Stimulated activated CD4-positive, alpha-beta T cell treated with anti-CD3 and anti-CD28 coated beads, TNF-alpha, amount 100 ng/mL, for 4 hours (primary cell): Measurements from ENCODE around the gene RHOT1.
"Not testable (repeated sequence)": the region's sequence is repeated elsewhere in the genome, so short reads cannot be mapped to it uniquely, and the experiment has no call there.

Source experiments
- DNase-seq, 3 experiments: peaks; one replicate each; pipeline ENCODE4 v3.0.0-alpha.2; 2020; ENCODE audit warnings: low read depth in 3 of 3

The RHOT1 gene

DNA sequence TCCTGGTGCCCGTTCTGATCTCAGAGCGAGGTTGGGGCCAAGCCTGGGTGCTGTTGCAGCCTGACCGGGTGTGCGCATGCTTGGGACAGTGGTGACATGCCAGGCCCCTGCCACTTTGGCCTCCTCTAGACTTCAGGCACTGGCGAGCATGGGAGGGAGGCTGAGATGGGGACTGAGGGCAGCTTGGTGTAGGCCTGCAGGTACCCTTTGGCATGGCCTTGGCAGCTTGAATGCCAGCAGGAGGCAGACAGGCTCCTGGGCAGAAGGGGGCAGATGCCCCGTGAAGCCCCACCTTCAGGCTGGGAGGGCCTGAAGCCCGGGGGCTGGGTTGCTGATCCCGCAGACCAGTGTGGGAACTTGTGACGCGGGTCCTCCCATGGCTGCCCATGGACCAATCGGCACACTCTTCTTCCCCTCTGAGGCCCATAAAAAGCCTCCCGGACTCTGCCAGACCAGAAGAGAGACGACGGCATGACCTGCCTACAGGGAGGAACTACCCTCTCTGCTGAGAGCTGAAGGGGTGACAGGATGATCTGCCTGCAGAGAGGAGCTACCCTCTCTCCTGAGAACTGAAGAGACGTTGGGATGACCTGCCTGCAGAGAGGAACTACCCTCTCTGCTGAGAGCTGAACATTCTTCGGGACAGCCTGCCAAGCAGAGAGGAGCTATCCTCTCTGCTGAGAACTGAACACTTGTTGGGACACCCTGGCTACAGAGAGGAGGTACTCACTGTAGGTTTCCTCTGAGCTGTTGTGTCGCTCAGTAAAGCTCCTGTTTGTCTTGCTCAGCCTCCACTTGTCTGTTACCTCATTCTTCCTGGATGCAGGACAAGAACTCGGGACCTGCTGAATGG lies 17.5 kb downstream of the RHOT1 start:
- DNase-seq, result no peak

DNA sequence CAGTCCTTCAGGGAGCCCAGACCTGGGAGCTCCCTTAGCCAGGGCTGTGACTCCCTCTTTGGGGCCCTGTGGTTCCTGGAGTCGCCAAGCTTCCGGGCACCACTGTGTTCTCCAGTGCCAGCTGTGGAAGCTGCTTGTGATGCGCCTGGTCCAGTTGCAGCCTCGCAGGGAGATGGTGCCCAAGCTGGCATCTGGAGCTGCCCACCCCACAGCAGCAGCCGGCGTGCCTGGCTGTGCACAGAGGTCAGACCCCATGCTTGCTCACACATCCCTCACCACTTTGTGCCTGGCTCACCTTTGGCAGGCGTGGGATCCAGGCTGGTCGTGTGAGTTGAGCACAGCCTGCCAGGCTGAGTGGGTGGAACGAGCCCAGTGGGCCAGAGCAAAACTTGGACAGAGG lies 18.2 kb downstream of the RHOT1 start:
- no peak for DNase-seq

DNA sequence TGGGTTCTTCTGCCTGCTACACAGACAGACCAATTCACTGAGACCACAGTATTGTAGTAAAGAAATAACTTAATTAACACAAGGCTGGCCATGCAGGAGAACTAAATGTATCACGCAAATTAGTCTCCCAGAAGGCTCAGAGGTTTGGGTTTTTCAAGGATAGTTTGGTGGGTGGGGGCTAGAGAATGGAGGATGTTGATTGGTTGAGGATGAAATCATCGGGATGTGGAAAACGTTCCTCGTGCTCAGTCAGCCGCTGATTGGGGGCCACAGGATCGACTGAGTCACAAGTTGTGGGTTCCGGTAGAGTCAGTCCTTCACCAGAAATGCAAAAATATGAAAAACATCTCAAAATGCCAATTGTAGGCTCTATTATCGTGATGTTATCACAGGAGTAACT lies 18.7 kb downstream of the RHOT1 start:
- DNase-seq, result no peak

DNA sequence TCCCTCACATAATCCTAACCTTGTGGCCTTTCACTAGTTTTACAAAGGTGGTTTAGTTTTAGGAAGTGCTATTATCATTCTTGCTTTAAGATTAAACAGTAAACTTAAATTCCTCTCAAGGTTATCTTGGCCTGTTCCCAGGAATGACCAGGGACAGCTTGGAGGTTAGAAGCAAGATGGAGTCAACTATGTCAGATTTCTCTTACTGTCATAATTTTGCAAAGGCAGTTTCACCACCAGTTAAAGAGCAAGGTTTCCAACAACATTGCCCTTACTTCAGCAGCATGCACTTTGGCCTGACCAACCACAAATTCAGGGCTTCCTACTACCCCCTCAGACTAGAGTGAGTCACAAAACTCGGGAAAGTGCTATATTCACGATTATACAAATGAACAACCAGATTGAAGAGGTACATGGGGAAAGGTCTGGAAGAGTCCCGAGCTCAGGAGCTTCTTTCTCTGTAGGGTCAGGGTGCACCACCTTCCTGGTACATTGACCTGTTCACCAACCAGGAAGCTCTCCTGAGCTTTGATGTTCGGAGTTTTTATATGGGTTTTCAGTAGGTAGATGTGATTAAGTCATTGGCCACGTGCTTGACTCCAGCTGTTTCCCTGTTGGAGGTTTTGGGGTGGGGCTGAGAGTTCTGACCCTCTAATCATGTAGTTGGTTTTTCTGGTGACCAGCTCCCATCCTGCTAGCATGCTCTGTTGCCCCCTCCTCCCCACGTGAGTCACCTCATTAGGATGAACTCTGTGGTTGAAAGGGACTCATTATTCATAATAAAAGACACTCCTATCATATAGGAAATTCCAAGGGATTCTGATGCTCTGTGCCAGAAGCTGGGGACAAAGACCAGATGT lies 19.4 kb downstream of the RHOT1 start:
- DNase-seq, result no peak

DNA sequence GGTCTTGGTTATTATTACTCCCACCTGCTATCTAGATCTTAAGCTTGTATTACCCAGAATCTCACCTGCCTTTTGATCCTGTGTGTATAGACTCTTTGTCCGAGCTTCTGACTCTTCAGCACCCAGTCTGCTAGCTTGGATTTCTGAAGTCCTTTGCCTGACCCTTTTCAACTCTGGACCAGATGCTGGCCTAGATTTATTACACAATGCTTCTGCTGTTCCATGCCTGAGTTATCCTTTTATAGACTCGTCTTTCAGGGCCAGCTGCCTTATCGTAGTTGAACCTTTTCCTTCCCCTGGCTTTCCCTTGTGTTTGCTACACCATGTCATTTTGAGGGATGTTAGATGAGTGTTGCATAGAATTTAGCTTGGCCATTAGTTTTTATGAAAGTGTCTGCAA lies 32.6 kb downstream of the RHOT1 start:
- DNase-seq, result no peak

DNA sequence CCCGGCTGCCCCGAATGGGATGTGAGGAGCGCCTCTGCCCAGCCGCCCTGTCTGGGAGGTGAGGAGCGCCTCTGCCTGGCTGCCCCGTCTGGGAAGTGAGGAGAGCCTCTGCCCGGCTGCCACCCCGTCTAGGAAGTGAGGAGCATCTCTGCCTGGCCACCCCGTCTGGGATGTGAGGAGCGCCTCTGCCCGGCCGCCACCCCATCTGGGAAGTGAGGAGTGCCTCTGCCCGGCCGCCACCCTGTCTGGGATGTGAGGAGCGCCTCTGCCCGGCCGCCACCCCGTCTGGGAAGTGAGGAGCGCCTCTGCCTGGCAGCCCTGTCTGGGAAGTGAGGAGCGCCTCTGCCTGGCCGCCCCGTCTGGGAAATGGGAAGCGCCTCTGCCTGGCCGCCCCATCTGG lies 36.4 kb downstream of the RHOT1 start:
- not testable (repeated sequence) for DNase-seq

DNA sequence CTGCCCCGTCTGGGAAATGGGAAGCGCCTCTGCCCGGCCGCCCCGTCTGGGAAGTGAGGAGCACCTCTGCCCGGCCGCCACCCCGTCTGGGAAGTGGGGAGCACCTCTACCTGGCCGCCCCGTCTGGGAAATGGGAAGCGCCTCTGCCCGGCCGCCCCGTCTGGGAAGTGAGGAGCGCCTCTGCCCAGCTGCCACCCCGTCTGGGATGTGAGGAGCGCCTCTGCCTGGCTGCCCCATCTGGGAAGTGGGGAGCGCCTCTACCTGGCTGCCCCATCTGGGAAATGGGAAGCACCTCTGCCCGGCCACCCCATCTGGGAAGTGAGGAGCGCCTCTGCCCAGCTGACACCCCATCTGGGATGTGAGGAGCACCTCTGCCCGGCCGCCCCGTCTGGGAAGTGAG lies 36.8 kb downstream of the RHOT1 start:
- not testable (repeated sequence) for DNase-seq

DNA sequence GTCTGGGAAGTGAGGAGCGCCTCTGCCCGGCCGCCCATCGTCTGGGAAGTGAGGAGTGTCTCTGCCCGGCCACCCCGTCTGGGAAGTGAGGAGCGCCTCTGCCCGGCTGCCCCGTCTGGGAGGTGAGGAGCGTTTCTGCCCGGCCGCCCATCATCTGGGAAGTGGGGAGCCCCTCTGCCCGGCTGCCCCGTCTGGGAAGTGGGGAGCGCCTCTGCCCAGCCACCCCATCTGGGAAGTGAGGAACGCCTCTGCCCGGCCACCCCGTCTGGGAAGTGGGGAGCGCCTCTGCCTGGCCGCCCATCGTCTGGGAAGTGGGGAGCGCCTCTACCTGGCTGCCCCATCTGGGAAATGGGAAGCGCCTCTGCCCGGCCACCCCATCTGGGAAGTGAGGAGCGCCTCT lies 37.2 kb downstream of the RHOT1 start:
- DNase-seq, result not testable (repeated sequence)

DNA sequence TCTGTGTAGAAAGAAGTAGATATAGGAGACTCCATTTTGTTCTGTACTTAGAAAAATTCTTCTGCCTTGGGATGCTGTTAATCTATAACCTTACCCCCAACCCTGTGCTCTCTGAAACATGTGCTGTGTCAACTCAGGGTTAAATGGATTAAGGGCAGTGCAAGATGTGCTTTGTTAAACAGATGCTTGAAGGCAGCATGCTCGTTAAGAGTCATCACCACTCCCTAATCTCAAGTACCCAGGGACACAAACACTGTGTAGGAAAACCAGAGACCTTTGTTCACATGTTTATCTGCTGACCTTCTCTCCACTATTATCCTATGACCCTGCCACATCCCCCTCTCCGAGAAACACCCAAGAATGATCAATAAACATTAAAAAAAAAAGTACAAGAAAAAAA lies 38.0 kb downstream of the RHOT1 start:
- not testable (repeated sequence) for DNase-seq

DNA sequence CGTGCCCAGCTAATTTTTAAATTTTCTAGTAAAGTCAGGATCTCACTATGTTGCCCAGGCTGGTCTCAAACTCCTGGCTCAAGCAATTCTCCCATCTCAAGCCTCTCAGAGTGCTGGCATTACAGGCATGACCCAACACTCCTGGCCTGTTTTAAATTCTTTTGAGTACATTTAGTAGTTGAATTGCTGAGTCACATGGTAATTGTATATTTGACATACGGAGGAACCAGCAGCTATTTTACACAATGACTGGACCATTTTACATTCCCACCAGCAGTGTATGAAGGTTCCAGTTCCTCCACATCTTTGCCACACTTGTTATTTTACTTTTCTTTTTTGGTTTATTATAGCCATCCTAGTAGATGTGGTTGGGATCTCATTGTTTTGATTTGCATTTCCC lies 43.6 kb downstream of the RHOT1 start:
- no peak for DNase-seq

DNA sequence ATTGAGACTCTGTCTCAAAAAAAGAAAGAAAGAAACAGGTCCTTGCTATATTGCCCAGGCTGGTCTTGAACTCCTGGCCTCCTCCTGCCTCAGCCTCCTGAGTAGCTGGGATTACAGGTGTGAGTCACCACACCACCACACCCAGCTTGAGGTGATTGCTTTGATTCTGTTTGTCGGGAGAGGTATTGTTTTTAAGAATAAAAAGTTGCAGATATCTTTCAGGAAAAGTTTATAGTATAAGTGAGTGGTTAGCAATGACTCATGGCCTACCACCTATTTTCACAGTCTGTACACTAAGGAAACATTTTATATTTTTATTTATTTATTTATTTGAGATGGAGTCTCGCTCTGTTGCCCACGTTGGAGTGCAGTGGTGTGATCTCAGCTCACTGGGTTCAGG lies 45.0 kb downstream of the RHOT1 start:
- no peak for DNase-seq

DNA sequence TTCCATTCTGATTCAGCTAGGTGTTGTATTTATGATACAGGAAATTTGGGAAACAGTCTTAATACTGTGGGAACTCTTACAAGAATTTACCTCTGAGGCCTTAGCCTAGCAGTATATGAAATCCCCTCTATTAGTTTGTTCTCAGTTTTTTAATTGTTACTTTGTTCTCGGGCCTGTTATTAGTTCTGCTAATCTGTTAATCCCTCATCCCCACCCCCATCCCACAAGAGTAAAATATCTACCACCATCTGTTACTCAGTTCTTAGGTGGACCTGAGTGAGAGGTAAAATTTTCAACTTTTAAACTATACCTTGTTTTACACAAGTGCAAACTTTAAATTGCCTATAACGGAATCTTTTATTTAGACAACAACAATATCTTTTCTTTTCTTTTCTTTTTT lies 47.0 kb downstream of the RHOT1 start:
- DNase-seq, result no peak

DNA sequence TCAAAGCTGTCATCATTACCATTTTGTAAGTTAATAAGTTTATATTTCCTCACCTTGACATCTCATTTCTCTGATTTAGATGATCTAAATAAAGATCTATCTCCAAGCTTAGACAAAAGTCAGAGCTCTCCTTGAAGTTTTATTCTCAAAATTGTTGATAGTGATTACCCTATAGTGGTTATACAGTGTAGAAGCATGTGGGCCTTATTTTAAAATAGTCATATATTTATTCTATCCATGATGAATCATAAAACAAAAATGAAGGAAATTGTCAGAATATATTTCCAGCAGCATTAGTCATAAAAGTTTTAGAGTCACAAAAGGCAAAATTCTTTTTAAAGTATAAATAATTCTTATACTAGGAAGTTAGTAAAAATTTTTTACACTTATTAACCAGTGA lies 49.0 kb downstream of the RHOT1 start:
- DNase-seq, result no peak

DNA sequence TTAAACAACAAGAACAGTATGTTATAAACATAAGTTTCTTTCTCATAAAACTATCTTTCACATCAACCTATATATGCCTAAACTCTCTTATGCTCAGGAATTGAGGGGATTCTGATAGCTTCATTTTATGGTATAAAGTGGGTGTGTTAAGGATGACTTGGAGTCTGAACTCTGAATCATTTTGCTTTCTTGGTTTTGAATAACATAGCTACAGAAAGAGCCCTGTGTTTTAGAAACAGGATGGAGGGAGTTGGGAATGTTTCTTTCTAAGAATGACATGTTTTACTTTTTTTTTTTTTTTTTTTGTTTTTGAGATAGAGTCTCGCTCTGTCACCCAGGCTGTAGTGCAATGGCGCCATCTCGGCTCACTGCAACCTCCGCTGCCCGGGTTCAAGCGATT lies 50.1 kb downstream of the RHOT1 start:
- DNase-seq, result no peak

DNA sequence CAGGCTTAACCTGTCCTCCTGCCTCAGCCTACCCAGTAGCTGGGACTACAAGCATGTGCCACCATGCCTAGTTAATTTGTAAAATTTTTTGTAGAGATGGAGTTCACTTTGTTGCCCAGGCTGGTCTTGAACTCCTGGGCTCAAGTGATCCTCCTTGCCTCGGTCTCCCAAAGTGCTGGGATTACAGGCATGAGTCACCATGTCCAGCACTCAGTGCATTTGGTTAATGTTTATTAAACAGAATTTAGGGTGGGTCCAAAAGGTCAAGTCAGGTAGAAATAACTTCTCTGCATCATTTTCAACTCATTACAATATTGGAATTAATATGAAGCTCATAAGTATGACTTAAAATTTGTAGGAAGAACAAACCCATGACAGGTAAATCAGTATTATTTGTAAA lies 55.7 kb downstream of the RHOT1 start:
- no peak for DNase-seq

DNA sequence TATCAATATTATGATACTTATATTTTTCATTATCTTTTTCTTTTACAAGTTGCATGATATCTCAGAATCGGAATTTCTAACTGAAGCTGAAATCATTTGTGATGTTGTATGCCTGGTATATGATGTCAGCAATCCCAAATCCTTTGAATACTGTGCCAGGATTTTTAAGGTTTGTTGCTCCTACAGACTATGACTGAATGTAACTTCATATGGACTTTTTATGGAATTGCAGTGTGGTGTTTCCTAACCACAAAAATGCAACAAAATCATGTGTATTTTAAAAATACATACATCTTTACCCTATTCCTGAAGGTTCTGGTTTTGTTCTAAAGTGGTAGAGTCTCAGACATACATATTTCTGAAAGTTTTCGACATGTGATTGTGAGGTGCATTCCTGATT lies 64.6 kb downstream of the RHOT1 start:
- no peak for DNase-seq

DNA sequence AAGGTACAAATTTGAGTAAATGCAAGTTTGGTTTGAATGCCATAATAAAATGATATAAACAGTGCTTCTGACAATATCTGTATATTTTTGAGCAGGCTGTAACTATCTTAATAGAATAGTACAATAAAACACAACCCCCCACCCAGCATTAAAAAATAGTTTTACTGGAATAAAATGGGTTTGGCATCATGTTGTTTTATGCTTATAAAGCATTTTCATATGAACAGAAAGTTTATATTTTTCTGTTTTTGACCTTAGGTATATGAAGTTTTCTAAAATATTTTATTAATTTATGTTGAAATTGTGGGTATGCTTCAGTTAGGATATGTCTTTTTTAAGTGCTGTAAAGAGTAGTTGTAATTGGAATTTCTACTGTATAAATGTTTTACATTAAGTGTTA lies 66.1 kb downstream of the RHOT1 start:
- DNase-seq, result no peak

DNA sequence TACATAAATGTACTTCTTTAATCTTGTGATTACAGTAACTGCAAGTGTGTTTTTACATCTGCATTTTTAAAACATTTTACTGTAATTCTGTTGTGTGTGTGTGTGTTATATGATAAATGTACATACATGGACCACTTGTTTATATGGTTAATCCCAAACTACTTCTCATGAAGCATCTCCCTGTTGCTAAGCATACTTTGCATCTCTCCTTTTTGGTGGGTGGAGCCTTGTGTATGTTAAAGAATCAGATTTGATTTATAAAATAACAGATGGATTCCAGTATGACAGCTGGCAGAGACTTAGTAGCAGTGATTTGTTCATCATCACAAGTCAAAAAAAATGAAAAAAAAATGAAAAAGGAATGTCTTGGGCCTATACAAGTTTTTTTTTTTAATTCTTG lies 67.3 kb downstream of the RHOT1 start:
- no peak for DNase-seq

DNA sequence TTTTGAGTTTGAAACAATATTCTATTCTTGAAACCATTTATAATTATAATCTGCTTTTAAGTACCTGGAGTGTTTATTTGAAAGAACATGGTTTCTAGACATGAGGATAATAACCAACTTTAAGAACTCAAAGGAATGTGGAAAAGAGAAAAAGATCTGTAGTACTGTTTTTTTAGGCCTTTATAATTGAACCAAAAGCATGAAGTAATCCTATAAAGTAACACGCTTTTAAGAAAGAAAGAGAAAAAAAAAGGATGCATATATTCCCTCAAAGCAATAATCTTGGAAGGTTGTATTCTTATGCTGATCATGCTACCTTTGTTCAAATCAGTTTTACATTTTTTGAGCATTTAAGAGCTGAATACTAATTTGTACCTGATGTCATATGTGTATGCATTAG lies 69.4 kb downstream of the RHOT1 start:
- no peak for DNase-seq

DNA sequence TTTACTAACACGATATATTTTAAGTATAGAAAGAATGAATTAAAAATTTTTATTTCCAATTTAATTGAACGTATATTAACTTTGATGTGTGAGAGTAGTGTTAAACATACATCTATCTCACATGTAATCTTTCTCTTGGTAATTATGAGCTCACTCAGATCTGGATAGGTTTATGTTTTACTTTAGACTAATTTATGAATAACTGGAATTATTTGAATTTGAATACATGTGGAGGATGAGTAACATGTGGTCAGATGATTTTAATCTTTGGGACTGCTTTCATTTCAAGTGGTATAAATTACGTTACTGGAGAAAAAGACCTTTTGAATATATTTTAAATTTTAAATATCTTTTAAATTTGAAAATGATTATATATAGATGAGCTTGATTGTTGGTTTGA lies 73.4 kb downstream of the RHOT1 start:
- no peak for DNase-seq

DNA sequence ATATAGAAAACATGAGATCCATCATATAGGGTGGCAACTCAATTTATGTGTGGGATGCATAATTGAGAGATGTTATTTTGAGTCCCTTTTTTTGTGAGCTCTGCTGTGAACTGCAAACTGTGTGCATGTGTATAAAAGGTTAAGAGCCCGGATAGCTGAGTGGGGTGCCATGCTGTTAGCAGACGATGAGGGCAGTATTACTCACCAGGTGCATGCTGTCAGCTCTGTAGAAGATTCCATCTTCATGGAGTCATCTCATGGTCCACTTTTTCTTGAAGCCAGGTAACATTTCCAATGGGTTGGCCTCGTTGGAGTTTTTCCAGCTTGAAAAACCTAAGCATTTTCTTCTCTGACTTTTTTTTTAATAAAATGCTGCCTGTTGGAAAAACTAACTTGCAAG lies 80.3 kb downstream of the RHOT1 start:
- DNase-seq, result no peak

DNA sequence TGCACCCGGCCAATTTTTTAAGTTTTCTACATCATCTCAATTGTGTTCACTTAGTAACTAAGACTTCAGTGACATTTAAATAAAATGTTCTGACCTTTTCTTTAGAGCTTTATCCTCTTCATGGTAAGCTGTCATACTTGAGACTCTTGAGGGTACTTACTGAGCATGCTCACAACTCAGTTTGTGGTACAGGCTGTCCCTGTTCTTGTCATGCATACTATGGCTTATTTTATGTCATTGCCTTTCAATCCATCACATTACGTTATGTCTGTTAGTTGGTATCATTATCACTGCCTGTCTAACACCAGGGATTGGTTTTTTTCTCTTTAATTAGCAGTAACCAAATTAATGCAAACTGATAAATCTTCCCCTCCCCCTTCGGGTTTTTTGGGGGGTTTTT lies 81.4 kb downstream of the RHOT1 start:
- DNase-seq, result no peak

DNA sequence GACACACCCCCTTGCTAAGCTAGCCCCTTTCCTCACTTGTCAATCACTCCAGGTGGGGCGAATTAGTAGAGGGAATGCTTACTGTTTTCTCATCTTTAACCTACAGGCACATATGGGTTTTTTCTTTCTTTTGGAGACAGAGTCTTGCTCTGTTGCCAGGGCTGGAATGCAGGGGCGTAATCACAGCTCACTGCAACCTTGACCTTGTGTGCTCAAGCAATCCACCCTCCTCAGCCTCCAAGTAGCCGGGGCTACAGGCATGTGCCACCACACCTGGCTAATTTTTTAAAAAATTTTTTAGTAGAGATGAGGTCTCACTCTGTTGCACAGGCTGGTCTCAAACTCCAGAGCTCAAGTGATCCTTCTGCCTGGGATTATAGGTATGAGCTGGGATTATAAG lies 84.6 kb downstream of the RHOT1 start:
- no peak for DNase-seq
